Measurements from ENCODE around the gene MACROD2.

DNA sequence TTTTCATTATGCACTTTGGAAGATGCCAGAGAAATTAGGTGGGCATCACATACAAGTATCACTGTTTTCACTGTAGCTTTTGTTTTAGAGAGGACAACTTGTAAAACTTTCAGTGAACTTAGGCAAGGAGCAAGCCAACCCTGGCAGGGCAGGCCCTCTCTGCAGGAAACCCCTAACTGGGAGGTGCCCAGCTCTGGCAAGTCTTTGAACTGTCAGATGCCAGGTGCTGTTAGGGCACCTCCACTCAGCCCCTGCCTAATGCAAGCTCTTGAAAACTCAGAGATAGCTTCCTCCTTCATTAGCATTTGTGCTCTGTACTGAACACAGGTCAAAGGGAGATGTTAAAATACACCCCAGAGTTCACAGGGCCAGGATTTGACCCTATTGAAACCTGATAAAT, 1116.3 kb downstream of the MACROD2 start:
- TF ChIP-seq, protein P1, sequence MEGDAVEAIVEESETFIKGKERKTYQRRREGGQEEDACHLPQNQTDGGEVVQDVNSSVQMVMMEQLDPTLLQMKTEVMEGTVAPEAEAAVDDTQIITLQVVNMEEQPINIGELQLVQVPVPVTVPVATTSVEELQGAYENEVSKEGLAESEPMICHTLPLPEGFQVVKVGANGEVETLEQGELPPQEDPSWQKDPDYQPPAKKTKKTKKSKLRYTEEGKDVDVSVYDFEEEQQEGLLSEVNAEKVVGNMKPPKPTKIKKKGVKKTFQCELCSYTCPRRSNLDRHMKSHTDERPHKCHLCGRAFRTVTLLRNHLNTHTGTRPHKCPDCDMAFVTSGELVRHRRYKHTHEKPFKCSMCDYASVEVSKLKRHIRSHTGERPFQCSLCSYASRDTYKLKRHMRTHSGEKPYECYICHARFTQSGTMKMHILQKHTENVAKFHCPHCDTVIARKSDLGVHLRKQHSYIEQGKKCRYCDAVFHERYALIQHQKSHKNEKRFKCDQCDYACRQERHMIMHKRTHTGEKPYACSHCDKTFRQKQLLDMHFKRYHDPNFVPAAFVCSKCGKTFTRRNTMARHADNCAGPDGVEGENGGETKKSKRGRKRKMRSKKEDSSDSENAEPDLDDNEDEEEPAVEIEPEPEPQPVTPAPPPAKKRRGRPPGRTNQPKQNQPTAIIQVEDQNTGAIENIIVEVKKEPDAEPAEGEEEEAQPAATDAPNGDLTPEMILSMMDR (conservative IDR thresholded peaks at IDR 0.05; ENCODE audit: low read depth in 2 of 2): no peak
- TF ChIP-seq EZH2 (IDR thresholded peaks at IDR 0.05; ENCODE audit: low read depth, unreplicated experiment): no peak
- TF ChIP-seq, protein P2, sequence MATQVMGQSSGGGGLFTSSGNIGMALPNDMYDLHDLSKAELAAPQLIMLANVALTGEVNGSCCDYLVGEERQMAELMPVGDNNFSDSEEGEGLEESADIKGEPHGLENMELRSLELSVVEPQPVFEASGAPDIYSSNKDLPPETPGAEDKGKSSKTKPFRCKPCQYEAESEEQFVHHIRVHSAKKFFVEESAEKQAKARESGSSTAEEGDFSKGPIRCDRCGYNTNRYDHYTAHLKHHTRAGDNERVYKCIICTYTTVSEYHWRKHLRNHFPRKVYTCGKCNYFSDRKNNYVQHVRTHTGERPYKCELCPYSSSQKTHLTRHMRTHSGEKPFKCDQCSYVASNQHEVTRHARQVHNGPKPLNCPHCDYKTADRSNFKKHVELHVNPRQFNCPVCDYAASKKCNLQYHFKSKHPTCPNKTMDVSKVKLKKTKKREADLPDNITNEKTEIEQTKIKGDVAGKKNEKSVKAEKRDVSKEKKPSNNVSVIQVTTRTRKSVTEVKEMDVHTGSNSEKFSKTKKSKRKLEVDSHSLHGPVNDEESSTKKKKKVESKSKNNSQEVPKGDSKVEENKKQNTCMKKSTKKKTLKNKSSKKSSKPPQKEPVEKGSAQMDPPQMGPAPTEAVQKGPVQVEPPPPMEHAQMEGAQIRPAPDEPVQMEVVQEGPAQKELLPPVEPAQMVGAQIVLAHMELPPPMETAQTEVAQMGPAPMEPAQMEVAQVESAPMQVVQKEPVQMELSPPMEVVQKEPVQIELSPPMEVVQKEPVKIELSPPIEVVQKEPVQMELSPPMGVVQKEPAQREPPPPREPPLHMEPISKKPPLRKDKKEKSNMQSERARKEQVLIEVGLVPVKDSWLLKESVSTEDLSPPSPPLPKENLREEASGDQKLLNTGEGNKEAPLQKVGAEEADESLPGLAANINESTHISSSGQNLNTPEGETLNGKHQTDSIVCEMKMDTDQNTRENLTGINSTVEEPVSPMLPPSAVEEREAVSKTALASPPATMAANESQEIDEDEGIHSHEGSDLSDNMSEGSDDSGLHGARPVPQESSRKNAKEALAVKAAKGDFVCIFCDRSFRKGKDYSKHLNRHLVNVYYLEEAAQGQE (IDR thresholded peaks at IDR 0.05; ENCODE audit: unreplicated experiment): no peak
- TF ChIP-seq, protein P3, sequence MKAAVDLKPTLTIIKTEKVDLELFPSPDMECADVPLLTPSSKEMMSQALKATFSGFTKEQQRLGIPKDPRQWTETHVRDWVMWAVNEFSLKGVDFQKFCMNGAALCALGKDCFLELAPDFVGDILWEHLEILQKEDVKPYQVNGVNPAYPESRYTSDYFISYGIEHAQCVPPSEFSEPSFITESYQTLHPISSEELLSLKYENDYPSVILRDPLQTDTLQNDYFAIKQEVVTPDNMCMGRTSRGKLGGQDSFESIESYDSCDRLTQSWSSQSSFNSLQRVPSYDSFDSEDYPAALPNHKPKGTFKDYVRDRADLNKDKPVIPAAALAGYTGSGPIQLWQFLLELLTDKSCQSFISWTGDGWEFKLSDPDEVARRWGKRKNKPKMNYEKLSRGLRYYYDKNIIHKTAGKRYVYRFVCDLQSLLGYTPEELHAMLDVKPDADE (IDR thresholded peaks at IDR 0.05): no peak
- TF ChIP-seq POLR2AphosphoS5 (IDR thresholded peaks at IDR 0.05; ENCODE audit: low read depth): no peak

Data from GM23338 (cell line).